Measurements from ENCODE around the gene FRMPD1. TPM values are rescaled to one million over a fixed set of nuclear protein-coding genes. Genes with fewer than 3 reads are reported as not detected.

The FRMPD1 gene
- total and polyA plus RNA-seq, 5 donors from 2014 or later: not detected

- H3K36me3 ChIP-seq (ENCODE audit: control insufficient read depth, insufficient read depth, low read length): no peaks in the 10 kb centered on the region
- no peak for DNase-seq
- no peaks in the 10 kb centered on the region for H3K9me3 ChIP-seq (ENCODE audit: control insufficient read depth in 2 of 2, low read length in 2 of 2)
- no peak overlapping the region for H3K27ac ChIP-seq (ENCODE audit: insufficient read depth, low read length, poor library complexity, severe bottlenecking)
- Mint-ChIP-seq H3K27ac (no peak overlapping the region), H3K4me1 (no peaks in the 10 kb centered on the region), H3K9me3 (peaks cover 0 to 1% (median 0%) of the 10 kb centered on the region in 7 donors), H3K4me3 (no peak overlapping the region), H3K27me3 (peaks cover 28% of the 10 kb centered on the region), H3K36me3 (no peaks in the 10 kb centered on the region)
- no peak overlapping the region for H3K4me3 ChIP-seq (ENCODE audit: low read depth, low read length)
- H3K27me3 ChIP-seq (ENCODE audit: control insufficient read depth, insufficient read depth, low read length): peaks cover 9% of the 10 kb centered on the region
- ATAC-seq (ENCODE audit: low read depth in 2 of 2): no peak
- H3K4me1 ChIP-seq (ENCODE audit: control insufficient read depth, insufficient read depth, low read length, poor library complexity, severe bottlenecking): no peaks in the 10 kb centered on the region
Observed at GRCh38 chr9:37622462-37622861, 28.3 kb upstream of the FRMPD1 start.

- Histone ChIP-seq H3K4me1 (ENCODE audit: control insufficient read depth, insufficient read depth, low read length, poor library complexity, severe bottlenecking) (no peaks in the 10 kb centered on the region), H3K27ac (ENCODE audit: insufficient read depth, low read length, poor library complexity, severe bottlenecking) (no peak overlapping the region), H3K27me3 (ENCODE audit: control insufficient read depth, insufficient read depth, low read length) (peaks cover 9% of the 10 kb centered on the region), H3K9me3 (ENCODE audit: control insufficient read depth in 2 of 2, low read length in 2 of 2) (no peaks in the 10 kb centered on the region), H3K4me3 (ENCODE audit: low read depth, low read length) (no peak overlapping the region), H3K36me3 (ENCODE audit: control insufficient read depth, insufficient read depth, low read length) (no peaks in the 10 kb centered on the region)
- peaks cover 28% of the 10 kb centered on the region for H3K27me3 Mint-ChIP-seq
- peaks cover 0 to 1% (median 0%) of the 10 kb centered on the region in 7 donors for H3K9me3 Mint-ChIP-seq
- no peaks in the 10 kb centered on the region for H3K4me1 Mint-ChIP-seq
- H3K36me3 Mint-ChIP-seq: no peaks in the 10 kb centered on the region
- H3K4me3 Mint-ChIP-seq: no peak overlapping the region
- H3K27ac Mint-ChIP-seq: no peak overlapping the region
- ATAC-seq (ENCODE audit: low read depth in 2 of 2) (no peak), DNase-seq (no peak)
Observed at GRCh38 chr9:37623267-37623666, 27.5 kb upstream of the FRMPD1 start.

DNA sequence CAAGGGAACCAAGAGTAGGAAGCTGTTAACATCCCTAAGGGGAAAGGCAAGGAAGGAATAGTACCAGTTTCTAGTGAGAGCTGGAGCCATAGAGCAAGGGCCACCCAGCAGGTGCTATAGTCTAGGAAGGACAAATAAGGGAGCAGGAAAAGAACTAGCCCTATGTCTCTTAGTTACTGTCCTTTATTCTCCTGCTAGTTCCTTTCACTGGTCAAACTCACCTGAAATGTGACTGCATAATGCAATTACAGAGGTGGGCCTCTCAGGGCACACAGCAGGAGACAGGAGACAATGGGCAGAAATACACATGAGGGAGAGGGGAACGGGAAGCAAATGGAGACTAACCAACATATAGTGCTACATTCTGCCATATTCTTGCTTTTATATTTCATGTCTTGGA, 26.7 kb upstream of the FRMPD1 start:
- DNase-seq (no peak), ATAC-seq (ENCODE audit: low read depth in 2 of 2) (no peak)
- Histone ChIP-seq H3K4me3 (ENCODE audit: low read depth, low read length) (no peak overlapping the region), H3K9me3 (ENCODE audit: control insufficient read depth in 2 of 2, low read length in 2 of 2) (no peaks in the 10 kb centered on the region), H3K27me3 (ENCODE audit: control insufficient read depth, insufficient read depth, low read length) (peaks cover 7% of the 10 kb centered on the region), H3K4me1 (ENCODE audit: control insufficient read depth, insufficient read depth, low read length, poor library complexity, severe bottlenecking) (no peaks in the 10 kb centered on the region), H3K27ac (ENCODE audit: insufficient read depth, low read length, poor library complexity, severe bottlenecking) (no peak overlapping the region), H3K36me3 (ENCODE audit: control insufficient read depth, insufficient read depth, low read length) (no peaks in the 10 kb centered on the region)
- Mint-ChIP-seq H3K36me3 (no peaks in the 10 kb centered on the region), H3K9me3 (peaks cover 0 to 1% (median 0%) of the 10 kb centered on the region in 7 donors), H3K4me1 (no peaks in the 10 kb centered on the region), H3K27ac (no peak overlapping the region), H3K27me3 (peaks cover 22% of the 10 kb centered on the region), H3K4me3 (no peak overlapping the region)

- Histone ChIP-seq H3K27me3 (ENCODE audit: control insufficient read depth, insufficient read depth, low read length) (peaks cover 7% of the 10 kb centered on the region), H3K4me3 (ENCODE audit: low read depth, low read length) (no peak overlapping the region), H3K36me3 (ENCODE audit: control insufficient read depth, insufficient read depth, low read length) (no peaks in the 10 kb centered on the region), H3K4me1 (ENCODE audit: control insufficient read depth, insufficient read depth, low read length, poor library complexity, severe bottlenecking) (no peaks in the 10 kb centered on the region), H3K27ac (ENCODE audit: insufficient read depth, low read length, poor library complexity, severe bottlenecking) (no peak overlapping the region), H3K9me3 (ENCODE audit: control insufficient read depth in 2 of 2, low read length in 2 of 2) (no peaks in the 10 kb centered on the region)
- DNase-seq (no peak), ATAC-seq (ENCODE audit: low read depth in 2 of 2) (no peak)
- Mint-ChIP-seq H3K9me3 (peaks cover 0 to 1% (median 0%) of the 10 kb centered on the region in 7 donors), H3K27ac (no peak overlapping the region), H3K4me1 (no peaks in the 10 kb centered on the region), H3K27me3 (peaks cover 17% of the 10 kb centered on the region), H3K4me3 (no peak overlapping the region), H3K36me3 (no peaks in the 10 kb centered on the region)
Observed at GRCh38 chr9:37625036-37625757, 25.6 kb upstream of the FRMPD1 start.

- H3K36me3 ChIP-seq (ENCODE audit: control insufficient read depth, insufficient read depth, low read length): no peaks in the 10 kb centered on the region
- Mint-ChIP-seq H3K27ac (no peak overlapping the region), H3K4me1 (no peaks in the 10 kb centered on the region), H3K36me3 (no peaks in the 10 kb centered on the region), H3K9me3 (peaks cover 0 to 1% (median 0%) of the 10 kb centered on the region in 7 donors), H3K4me3 (no peak overlapping the region), H3K27me3 (peaks cover 17% of the 10 kb centered on the region)
- no peak for DNase-seq
- H3K4me3 ChIP-seq (ENCODE audit: low read depth, low read length): no peak overlapping the region
- no peak overlapping the region for H3K27ac ChIP-seq (ENCODE audit: insufficient read depth, low read length, poor library complexity, severe bottlenecking)
- peaks cover 7% of the 10 kb centered on the region for H3K27me3 ChIP-seq (ENCODE audit: control insufficient read depth, insufficient read depth, low read length)
- no peaks in the 10 kb centered on the region for H3K9me3 ChIP-seq (ENCODE audit: control insufficient read depth in 2 of 2, low read length in 2 of 2)
- H3K4me1 ChIP-seq (ENCODE audit: control insufficient read depth, insufficient read depth, low read length, poor library complexity, severe bottlenecking): no peaks in the 10 kb centered on the region
- no peak for ATAC-seq (ENCODE audit: low read depth in 2 of 2)
Observed at GRCh38 chr9:37625758-37626147, 25.0 kb upstream of the FRMPD1 start.

GRCh38 chr9:37626708-37627292, 24.0 kb upstream of the FRMPD1 start:
- Mint-ChIP-seq H3K4me3 (no peak overlapping the region), H3K9me3 (peaks cover 0 to 1% (median 0%) of the 10 kb centered on the region in 7 donors), H3K36me3 (no peaks in the 10 kb centered on the region), H3K4me1 (no peaks in the 10 kb centered on the region), H3K27ac (no peak overlapping the region), H3K27me3 (peaks cover 15% of the 10 kb centered on the region)
- H3K27me3 ChIP-seq (ENCODE audit: control insufficient read depth, insufficient read depth, low read length): peaks cover 7% of the 10 kb centered on the region
- DNase-seq (no peak), ATAC-seq (ENCODE audit: low read depth in 2 of 2) (no peak)
- no peak overlapping the region for H3K4me3 ChIP-seq (ENCODE audit: low read depth, low read length)
- no peaks in the 10 kb centered on the region for H3K9me3 ChIP-seq (ENCODE audit: control insufficient read depth in 2 of 2, low read length in 2 of 2)
- no peak overlapping the region for H3K27ac ChIP-seq (ENCODE audit: insufficient read depth, low read length, poor library complexity, severe bottlenecking)
- H3K36me3 ChIP-seq (ENCODE audit: control insufficient read depth, insufficient read depth, low read length): no peaks in the 10 kb centered on the region
- H3K4me1 ChIP-seq (ENCODE audit: control insufficient read depth, insufficient read depth, low read length, poor library complexity, severe bottlenecking): no peaks in the 10 kb centered on the region

DNA sequence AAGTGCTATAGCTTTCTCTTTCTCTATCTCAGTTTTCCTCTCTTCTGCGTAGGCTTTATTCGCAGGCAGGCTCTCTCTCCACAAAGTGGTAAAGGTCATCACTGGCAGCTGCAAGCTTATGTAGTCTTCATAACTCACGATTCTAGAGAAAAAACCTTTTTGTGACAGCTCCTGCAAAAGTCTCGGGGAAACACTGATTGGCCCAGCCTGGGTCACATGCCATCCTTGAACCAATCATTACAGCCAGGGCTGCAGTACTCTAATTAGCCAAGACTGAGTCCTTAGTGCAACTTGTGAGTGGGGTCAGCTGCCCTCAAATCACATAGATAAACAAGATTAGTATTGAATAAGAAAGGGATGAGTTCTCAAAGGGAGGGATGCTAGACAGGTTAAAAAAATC, 18.3 kb upstream of the FRMPD1 start:
- H3K4me1 ChIP-seq (ENCODE audit: control insufficient read depth, insufficient read depth, low read length, poor library complexity, severe bottlenecking): no peaks in the 10 kb centered on the region
- ATAC-seq (ENCODE audit: low read depth in 2 of 2) (no peak), DNase-seq (no peak)
- H3K36me3 ChIP-seq (ENCODE audit: control insufficient read depth, insufficient read depth, low read length): no peaks in the 10 kb centered on the region
- Mint-ChIP-seq H3K36me3 (no peaks in the 10 kb centered on the region), H3K4me1 (no peaks in the 10 kb centered on the region), H3K9me3 (peaks cover 0 to 3% (median 0%) of the 10 kb centered on the region in 7 donors), H3K4me3 (no peak overlapping the region), H3K27ac (no peak overlapping the region), H3K27me3 (peaks cover 17% of the 10 kb centered on the region)
- H3K27ac ChIP-seq (ENCODE audit: insufficient read depth, low read length, poor library complexity, severe bottlenecking): no peak overlapping the region
- no peaks in the 10 kb centered on the region for H3K27me3 ChIP-seq (ENCODE audit: control insufficient read depth, insufficient read depth, low read length)
- no peak overlapping the region for H3K4me3 ChIP-seq (ENCODE audit: low read depth, low read length)
- no peaks in the 10 kb centered on the region for H3K9me3 ChIP-seq (ENCODE audit: control insufficient read depth in 2 of 2, low read length in 2 of 2)

DNA sequence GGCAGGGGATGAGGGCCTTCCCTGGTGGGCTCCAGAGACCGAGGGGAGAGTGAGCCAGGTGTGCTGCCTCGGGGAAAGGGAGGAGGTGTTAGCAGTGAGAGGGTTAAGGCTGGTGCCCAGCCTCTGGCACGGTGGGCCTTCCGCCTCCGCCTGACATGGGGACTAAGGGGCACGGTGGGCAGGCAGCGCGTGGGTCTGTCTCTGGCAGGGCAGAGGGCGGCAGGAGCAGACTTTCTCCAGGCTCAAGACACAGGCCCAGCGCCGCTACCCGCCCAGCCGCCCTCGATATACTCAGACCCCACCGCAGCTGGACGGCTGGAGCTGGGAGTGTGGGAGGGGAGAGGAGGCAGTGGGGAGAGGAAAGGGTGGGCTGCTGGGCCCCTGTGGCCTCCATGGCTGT, 14.9 kb upstream of the FRMPD1 start:
- ATAC-seq (ENCODE audit: low read depth in 2 of 2): no peak
- DNase-seq: no peak
- Histone ChIP-seq H3K27me3 (ENCODE audit: control insufficient read depth, insufficient read depth, low read length) (no peaks in the 10 kb centered on the region), H3K4me1 (ENCODE audit: control insufficient read depth, insufficient read depth, low read length, poor library complexity, severe bottlenecking) (no peaks in the 10 kb centered on the region), H3K27ac (ENCODE audit: insufficient read depth, low read length, poor library complexity, severe bottlenecking) (no peak overlapping the region), H3K4me3 (ENCODE audit: low read depth, low read length) (no peak overlapping the region), H3K36me3 (ENCODE audit: control insufficient read depth, insufficient read depth, low read length) (no peaks in the 10 kb centered on the region), H3K9me3 (ENCODE audit: control insufficient read depth in 2 of 2, low read length in 2 of 2) (no peaks in the 10 kb centered on the region)
- H3K9me3 Mint-ChIP-seq: peaks cover 0 to 3% (median 0%) of the 10 kb centered on the region in 7 donors
- H3K4me3 Mint-ChIP-seq: no peak overlapping the region
- peaks cover 21% of the 10 kb centered on the region for H3K27me3 Mint-ChIP-seq
- no peaks in the 10 kb centered on the region for H3K4me1 Mint-ChIP-seq
- H3K27ac Mint-ChIP-seq: no peak overlapping the region
- H3K36me3 Mint-ChIP-seq: no peaks in the 10 kb centered on the region

Measured in CD4-positive, CD25-positive, alpha-beta regulatory T cell (primary cell).